ENCODE measurements around the gene IL12B. TPM values are rescaled to one million over a fixed set of nuclear protein-coding genes. Genes with fewer than 3 reads are reported as not detected.
"Not testable (repeated sequence)": the region's sequence is repeated elsewhere in the genome, so short reads cannot be mapped to it uniquely, and the experiment has no call there.

IL12B gene
- total and polyA plus RNA-seq, 4 donors, result not detected

- DNase-seq, result no peak
- H3K36me3 ChIP-seq (ENCODE audit: control insufficient read depth in 1 of 2, insufficient read depth in 2 of 2, low read length in 1 of 2), result no peaks in the 10 kb centered on the region
- H3K4me3 ChIP-seq (ENCODE audit: low read length in 2 of 2), result no peak overlapping the region
- no peaks in the 10 kb centered on the region for H3K4me1 ChIP-seq (ENCODE audit: control insufficient read depth in 1 of 2, insufficient read depth in 2 of 2, low read length in 2 of 2)
- ATAC-seq (ENCODE audit: low FRiP score), result no peak
- 70 to 79% methylated on average over 8 of the region's 8 CpGs for WGBS, 2 donors
- no peak overlapping the region for H3K27ac ChIP-seq (ENCODE audit: low read depth in 1 of 2, low read length in 2 of 2)
- H3K9me3 ChIP-seq (ENCODE audit: control insufficient read depth, low read length), result no peaks in the 10 kb centered on the region
- intact Hi-C loops (cut with DNase I), result no loop called here
- H3K27me3 ChIP-seq (ENCODE audit: control insufficient read depth in 1 of 2, insufficient read depth in 2 of 2, low read length in 1 of 2), result peaks cover 0 to 2% of the 10 kb centered on the region in 2 donors
Observed at GRCh38 chr5:159309689-159310433, 20.4 kb downstream of the IL12B start.

GRCh38 chr5:159304961-159305595 lies 25.2 kb downstream of the IL12B start:
- 75 to 77% methylated on average over 5 of the region's 5 CpGs for WGBS, 2 donors

GRCh38 chr5:159303286-159303685 lies 27.0 kb downstream of the IL12B start:
- Histone ChIP-seq H3K4me3 (ENCODE audit: low read length in 2 of 2) (no peak overlapping the region), H3K9me3 (ENCODE audit: control insufficient read depth, low read length) (peaks cover 9% of the 10 kb centered on the region), H3K4me1 (ENCODE audit: control insufficient read depth in 1 of 2, insufficient read depth in 2 of 2, low read length in 2 of 2) (no peaks in the 10 kb centered on the region), H3K27me3 (ENCODE audit: control insufficient read depth in 1 of 2, insufficient read depth in 2 of 2, low read length in 1 of 2) (peaks cover 0 to 2% of the 10 kb centered on the region in 2 donors), H3K27ac (ENCODE audit: low read depth in 1 of 2, low read length in 2 of 2) (no peak overlapping the region), H3K36me3 (ENCODE audit: control insufficient read depth in 1 of 2, insufficient read depth in 2 of 2, low read length in 1 of 2) (no peaks in the 10 kb centered on the region)
- 95% methylated on average over 4 of the region's 4 CpGs for WGBS, 2 donors
- DNase-seq (no peak), ATAC-seq (ENCODE audit: low FRiP score) (no peak)
- intact Hi-C loops (cut with DNase I), result no loop called here

More at GRCh38 chr5:159304961-159305595, 25.2 kb downstream of the IL12B start:
- Histone ChIP-seq H3K36me3 (ENCODE audit: control insufficient read depth in 1 of 2, insufficient read depth in 2 of 2, low read length in 1 of 2) (no peaks in the 10 kb centered on the region), H3K4me1 (ENCODE audit: control insufficient read depth in 1 of 2, insufficient read depth in 2 of 2, low read length in 2 of 2) (no peaks in the 10 kb centered on the region), H3K4me3 (ENCODE audit: low read length in 2 of 2) (no peak overlapping the region), H3K9me3 (ENCODE audit: control insufficient read depth, low read length) (peaks cover 6% of the 10 kb centered on the region), H3K27me3 (ENCODE audit: control insufficient read depth in 1 of 2, insufficient read depth in 2 of 2, low read length in 1 of 2) (peaks cover 0 to 2% of the 10 kb centered on the region in 2 donors), H3K27ac (ENCODE audit: low read depth in 1 of 2, low read length in 2 of 2) (no peak overlapping the region)
- DNase-seq (no peak), ATAC-seq (ENCODE audit: low FRiP score) (no peak)
- intact Hi-C loops (cut with DNase I), result no loop called here

- intact Hi-C loops (cut with DNase I); H3K36me3 ChIP-seq (ENCODE audit: control insufficient read depth in 1 of 2, insufficient read depth in 2 of 2, low read length in 1 of 2); DNase-seq; H3K27ac ChIP-seq (ENCODE audit: low read depth in 1 of 2, low read length in 2 of 2); ATAC-seq (ENCODE audit: low FRiP score); H3K27me3 ChIP-seq (ENCODE audit: control insufficient read depth in 1 of 2, insufficient read depth in 2 of 2, low read length in 1 of 2); H3K4me3 ChIP-seq (ENCODE audit: low read length in 2 of 2); H3K4me1 ChIP-seq (ENCODE audit: control insufficient read depth in 1 of 2, insufficient read depth in 2 of 2, low read length in 2 of 2): not testable (repeated sequence)
- 79 to 84% methylated on average over 13 of the region's 13 CpGs for WGBS, 2 donors
- H3K9me3 ChIP-seq (ENCODE audit: control insufficient read depth, low read length), result peaks cover 14% of the 10 kb centered on the region
Observed at GRCh38 chr5:159301929-159302860, 28.1 kb downstream of the IL12B start.

GRCh38 chr5:159301466-159301865 lies 28.8 kb downstream of the IL12B start:
- no peak for ATAC-seq (ENCODE audit: low FRiP score)
- intact Hi-C loops (cut with DNase I), result no loop called here
- H3K36me3 ChIP-seq (ENCODE audit: control insufficient read depth in 1 of 2, insufficient read depth in 2 of 2, low read length in 1 of 2), result no peaks in the 10 kb centered on the region
- WGBS, 2 donors, result 82 to 89% methylated on average over 3 of the region's 3 CpGs
- no peaks in the 10 kb centered on the region for H3K4me1 ChIP-seq (ENCODE audit: control insufficient read depth in 1 of 2, insufficient read depth in 2 of 2, low read length in 2 of 2)
- H3K9me3 ChIP-seq (ENCODE audit: control insufficient read depth, low read length), result peaks cover 14% of the 10 kb centered on the region
- no peak for DNase-seq
- peaks cover 0 to 2% of the 10 kb centered on the region in 2 donors for H3K27me3 ChIP-seq (ENCODE audit: control insufficient read depth in 1 of 2, insufficient read depth in 2 of 2, low read length in 1 of 2)
- no peak overlapping the region for H3K27ac ChIP-seq (ENCODE audit: low read depth in 1 of 2, low read length in 2 of 2)
- no peak overlapping the region for H3K4me3 ChIP-seq (ENCODE audit: low read length in 2 of 2)

GRCh38 chr5:159297300-159297699 lies 33.0 kb downstream of the IL12B start:
- ATAC-seq (ENCODE audit: low FRiP score); H3K27me3 ChIP-seq (ENCODE audit: control insufficient read depth in 1 of 2, insufficient read depth in 2 of 2, low read length in 1 of 2); DNase-seq; intact Hi-C loops (cut with DNase I); H3K4me3 ChIP-seq (ENCODE audit: low read length in 2 of 2); H3K36me3 ChIP-seq (ENCODE audit: control insufficient read depth in 1 of 2, insufficient read depth in 2 of 2, low read length in 1 of 2); H3K4me1 ChIP-seq (ENCODE audit: control insufficient read depth in 1 of 2, insufficient read depth in 2 of 2, low read length in 2 of 2); H3K27ac ChIP-seq (ENCODE audit: low read depth in 1 of 2, low read length in 2 of 2): not testable (repeated sequence)
- peaks cover 11% of the 10 kb centered on the region for H3K9me3 ChIP-seq (ENCODE audit: control insufficient read depth, low read length)
- 91 to 96% methylated on average over 3 to 5 of the region's 5 CpGs for WGBS, 2 donors

GRCh38 chr5:159294921-159295320 lies 35.4 kb downstream of the IL12B start:
- H3K9me3 ChIP-seq (ENCODE audit: control insufficient read depth, low read length), result peaks cover 9% of the 10 kb centered on the region
- WGBS, 2 donors, result 90 to 93% methylated on average over 5 of the region's 5 CpGs
- no peak for ATAC-seq (ENCODE audit: low FRiP score)

GRCh38 chr5:159290741-159291140 lies 39.5 kb downstream of the IL12B start:
- Histone ChIP-seq H3K36me3 (ENCODE audit: control insufficient read depth in 1 of 2, insufficient read depth in 2 of 2, low read length in 1 of 2) (no peaks in the 10 kb centered on the region), H3K27me3 (ENCODE audit: control insufficient read depth in 1 of 2, insufficient read depth in 2 of 2, low read length in 1 of 2) (no peaks in the 10 kb centered on the region), H3K9me3 (ENCODE audit: control insufficient read depth, low read length) (no peaks in the 10 kb centered on the region), H3K4me1 (ENCODE audit: control insufficient read depth in 1 of 2, insufficient read depth in 2 of 2, low read length in 2 of 2) (no peaks in the 10 kb centered on the region), H3K4me3 (ENCODE audit: low read length in 2 of 2) (no peak overlapping the region), H3K27ac (ENCODE audit: low read depth in 1 of 2, low read length in 2 of 2) (no peak overlapping the region)
- intact Hi-C loops (cut with DNase I), result no loop called here
- no peak for ATAC-seq (ENCODE audit: low FRiP score)
- WGBS, 2 donors, result 84 to 85% methylated on average over 4 of the region's 4 CpGs
- DNase-seq, result no peak

More at GRCh38 chr5:159294921-159295320, 35.4 kb downstream of the IL12B start:
- no peaks in the 10 kb centered on the region for H3K4me1 ChIP-seq (ENCODE audit: control insufficient read depth in 1 of 2, insufficient read depth in 2 of 2, low read length in 2 of 2)
- intact Hi-C loops (cut with DNase I), result no loop called here
- no peak for DNase-seq
- peaks cover 0 to 2% of the 10 kb centered on the region in 2 donors for H3K27me3 ChIP-seq (ENCODE audit: control insufficient read depth in 1 of 2, insufficient read depth in 2 of 2, low read length in 1 of 2)
- H3K4me3 ChIP-seq (ENCODE audit: low read length in 2 of 2), result no peak overlapping the region
- no peaks in the 10 kb centered on the region for H3K36me3 ChIP-seq (ENCODE audit: control insufficient read depth in 1 of 2, insufficient read depth in 2 of 2, low read length in 1 of 2)
- no peak overlapping the region for H3K27ac ChIP-seq (ENCODE audit: low read depth in 1 of 2, low read length in 2 of 2)

All from aorta (tissue), 5 donors.